Dedifferentiated amniotic fluid mesenchymal stem cell (primary cell): Measurements from ENCODE around the gene SH3PXD2A.
A peak's percentile ranks its signal among the peaks of the same experiment; 100 is the strongest.
"Not testable (repeated sequence)": the region's sequence is repeated elsewhere in the genome, so short reads cannot be mapped to it uniquely, and the experiment has no call there.

Source experiments
- DNase-seq: peaks from one replicate; pipeline ENCODE4 v3.0.0-alpha.2; 2016; ENCODE audit errors: extremely low spot score

Gene SH3PXD2A

GRCh38 chr10:103791858-103792257 lies 63.5 kb downstream of the SH3PXD2A start:
- DNase-seq: no peak

- DNase-seq: no peak
Observed at GRCh38 chr10:103791291-103791690, 64.1 kb downstream of the SH3PXD2A start.

DNA sequence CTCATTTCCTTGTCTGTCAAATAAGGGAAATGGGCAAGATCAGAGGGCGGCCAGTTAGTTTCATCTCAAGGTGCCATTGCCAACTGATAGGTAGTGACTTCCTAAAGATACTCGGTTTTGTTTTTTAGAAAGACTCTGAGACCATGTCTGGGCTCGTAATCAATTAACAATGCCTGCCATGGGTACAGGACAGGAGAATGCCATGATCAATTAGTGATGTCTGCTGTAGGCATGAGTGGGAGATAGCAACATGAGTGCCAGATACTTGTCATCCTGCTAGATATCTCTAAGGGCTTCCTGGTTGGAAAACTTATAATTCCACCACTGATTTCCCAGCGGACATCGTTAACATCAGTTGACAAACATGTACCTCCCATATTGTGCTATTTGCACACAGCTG lies 64.8 kb downstream of the SH3PXD2A start:
- no peak for DNase-seq

DNA sequence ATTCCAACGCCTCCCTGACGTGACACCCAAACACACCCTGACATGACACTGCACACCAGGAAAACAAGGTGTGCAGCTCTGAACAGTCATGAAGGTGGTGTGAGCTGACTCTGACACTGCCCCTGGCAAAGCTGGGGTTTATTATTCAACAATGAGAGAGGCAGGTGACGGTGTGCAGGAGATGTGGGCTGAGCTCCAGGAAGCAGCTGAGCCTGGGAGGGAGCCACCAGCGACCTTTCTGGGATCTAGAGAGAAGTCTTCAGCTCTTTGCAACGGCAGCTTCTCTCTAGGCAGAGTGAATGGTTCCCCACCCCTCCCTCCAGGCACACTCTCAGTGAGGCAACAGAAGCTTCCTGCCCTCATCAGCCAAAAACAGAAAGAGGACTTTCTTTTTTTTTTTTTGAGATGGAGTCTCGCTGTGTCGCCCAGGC lies 65.6 kb downstream of the SH3PXD2A start:
- DNase-seq: no peak

DNA sequence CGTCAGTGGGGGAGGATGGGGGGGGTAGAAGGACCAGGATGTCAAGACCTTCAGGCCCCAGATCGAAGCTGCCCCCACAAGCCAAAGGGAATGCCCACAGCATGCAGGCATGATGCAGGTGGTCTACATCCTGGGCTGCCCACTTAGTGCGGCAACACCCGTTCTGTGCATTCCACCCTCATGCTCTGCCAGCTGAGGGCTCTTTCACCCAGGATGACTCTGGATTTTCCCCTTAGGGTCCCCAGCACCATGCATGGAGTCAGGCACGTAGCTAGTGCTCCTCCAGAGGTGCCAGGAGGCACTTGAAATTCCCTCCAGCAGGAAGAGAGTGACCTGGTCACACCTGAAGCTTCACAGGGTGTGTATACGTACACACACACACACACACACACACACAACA lies 66.2 kb downstream of the SH3PXD2A start:
- DNase-seq: no peak

- DNase-seq: no peak
Observed at GRCh38 chr10:103787331-103787730, 68.0 kb downstream of the SH3PXD2A start.

DNA sequence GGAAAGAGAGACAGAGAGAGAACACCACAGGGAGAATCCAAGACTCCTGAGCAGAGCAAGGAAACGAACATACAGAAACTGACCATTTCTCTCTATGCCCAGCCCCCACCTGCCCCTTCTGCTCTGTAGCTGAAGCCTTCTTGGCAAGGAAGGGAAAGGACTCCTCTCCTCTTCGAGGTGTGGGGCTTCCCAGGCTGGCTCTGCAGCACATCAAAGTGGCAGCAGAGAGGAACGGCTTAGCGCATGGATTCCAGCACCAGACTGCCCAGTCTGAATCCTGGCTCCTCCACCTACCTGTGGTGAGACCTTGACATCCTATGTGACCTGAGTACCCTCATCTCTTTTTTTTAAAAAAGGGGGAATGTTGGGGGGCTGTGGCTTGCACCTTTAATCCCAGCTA lies 69.4 kb downstream of the SH3PXD2A start:
- no peak for DNase-seq

DNA sequence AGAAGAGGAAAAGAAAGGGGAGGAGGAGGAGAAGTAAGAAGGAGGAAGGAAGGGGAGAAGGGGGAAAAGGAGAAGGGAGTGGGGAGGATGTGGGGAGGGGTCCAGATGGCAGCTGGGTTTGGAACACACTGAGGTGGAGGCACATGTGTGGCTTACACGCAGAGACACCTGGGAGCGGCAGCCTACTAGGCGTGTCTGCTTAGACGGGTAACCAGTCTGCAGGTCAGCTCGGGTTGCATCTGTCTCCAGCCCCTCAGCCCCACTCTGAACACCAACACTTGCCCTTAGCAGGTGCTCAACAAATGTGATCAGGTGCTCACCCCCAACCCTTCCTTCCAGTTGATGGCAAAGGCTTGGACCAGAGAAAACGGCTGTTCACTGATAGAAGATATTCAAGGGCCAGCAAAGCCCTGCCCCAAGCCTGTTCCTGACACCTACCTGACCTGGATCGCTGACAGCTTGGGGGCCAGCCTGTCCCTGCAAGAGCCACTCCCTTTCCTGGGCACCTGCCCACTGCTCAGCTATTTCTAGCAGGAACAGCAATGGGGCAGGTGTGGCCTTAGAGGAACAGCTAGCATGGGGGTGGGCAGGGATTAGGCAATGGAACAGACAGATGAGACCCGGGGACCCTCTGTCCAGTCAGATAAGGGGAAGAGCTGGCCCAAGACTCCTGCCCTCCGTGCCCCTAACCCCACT lies 70.5 kb downstream of the SH3PXD2A start:
- no peak for DNase-seq

DNA sequence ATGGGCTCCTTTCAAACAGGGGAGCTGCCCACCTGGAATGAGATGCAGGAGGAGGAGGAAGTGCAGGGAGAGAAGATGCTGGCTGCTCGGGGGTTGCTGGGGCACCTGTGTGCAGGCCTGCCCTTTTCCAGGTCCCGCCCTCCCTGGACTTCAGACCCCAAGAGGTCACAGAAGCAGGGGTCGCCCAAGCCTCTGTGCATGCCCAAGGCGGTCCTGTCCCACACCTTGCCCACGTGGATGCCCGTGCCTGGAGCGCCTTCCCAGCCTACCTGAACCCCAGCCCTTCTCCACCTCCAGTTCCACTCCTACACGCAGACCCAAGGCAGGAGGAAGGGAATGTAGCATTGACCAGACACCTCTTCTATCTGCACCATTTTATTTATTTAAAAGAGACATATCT lies 71.3 kb downstream of the SH3PXD2A start:
- DNase-seq: no peak

GRCh38 chr10:103783681-103784080 lies 71.7 kb downstream of the SH3PXD2A start:
- DNase-seq: no peak

DNA sequence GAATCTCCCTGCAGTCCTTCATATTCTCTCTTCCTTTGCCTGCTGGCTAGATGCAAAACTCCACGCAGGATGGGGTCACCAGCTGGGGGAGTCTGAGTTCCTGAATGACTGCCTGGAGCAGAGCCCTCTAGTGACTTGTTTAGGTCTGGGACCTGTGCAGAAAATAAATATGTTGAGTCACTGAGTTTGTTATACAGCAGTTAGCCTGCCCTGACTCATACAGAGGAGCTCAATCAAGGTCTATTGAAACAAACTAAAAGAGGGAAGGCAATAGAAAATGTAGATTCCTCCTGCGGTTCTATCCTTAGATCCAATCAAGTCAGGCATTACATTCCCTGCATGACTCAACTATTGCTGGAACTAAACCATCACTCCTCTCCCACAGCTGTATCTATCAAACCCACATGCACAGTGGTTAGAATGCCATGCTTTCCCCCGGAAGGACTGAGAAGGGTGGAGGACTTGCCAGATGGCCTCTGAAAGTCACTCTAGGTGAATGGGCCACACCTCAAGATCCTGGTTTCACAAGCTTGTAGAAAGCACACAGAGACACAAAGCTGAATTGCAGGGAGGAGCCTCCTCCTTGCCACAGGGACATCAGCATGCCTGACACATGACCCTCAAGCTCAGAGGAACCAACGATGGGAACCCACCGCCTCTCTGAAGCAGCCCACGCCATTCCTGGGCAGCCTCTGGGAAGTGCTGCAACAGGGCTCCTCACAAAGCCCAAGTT lies 73.9 kb downstream of the SH3PXD2A start:
- DNase-seq: peak; percentile 77

DNA sequence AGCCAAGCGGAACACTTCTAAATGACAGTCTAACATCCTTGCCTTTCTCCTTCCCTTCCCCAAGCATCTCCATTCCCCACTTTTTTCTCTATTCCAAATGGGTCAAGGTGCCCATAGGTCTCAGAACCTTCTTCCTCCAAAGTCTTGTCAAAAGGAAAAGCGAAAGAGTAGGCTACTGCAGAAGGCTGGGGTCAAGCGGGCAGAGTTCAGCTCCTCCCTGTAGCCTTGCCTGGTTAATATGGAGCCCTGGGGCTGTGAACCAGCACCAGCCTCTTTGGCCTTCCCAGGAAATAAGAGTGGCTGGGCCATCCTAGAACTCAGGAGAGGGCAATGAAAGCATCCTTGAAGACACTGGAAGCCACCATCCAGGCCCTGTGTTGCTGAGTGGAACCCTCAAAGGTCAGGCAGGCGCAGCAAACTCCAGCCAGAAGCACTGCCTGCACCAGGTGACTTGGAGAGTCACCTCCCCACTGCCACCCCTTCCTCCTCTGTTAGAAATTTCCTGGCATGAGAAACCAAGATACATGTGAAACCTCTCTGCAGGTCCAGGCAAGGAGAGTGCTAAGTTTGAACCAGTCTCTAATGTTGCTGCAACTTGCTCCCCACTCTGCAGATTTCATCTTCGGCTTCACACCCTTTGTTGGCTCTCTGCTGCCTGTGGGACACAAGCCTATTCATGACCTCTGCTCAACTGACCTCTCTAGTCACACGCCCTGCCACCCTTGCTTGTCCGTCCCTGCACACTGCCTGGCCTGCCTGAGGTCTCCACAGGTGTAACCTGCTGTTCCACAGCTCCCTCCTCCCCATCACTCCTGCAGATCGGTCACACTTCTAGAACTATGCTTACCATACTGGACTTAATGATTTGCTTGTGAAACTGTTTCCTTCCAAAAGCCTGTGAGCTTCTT lies 74.9 kb downstream of the SH3PXD2A start:
- no peak for DNase-seq

DNA sequence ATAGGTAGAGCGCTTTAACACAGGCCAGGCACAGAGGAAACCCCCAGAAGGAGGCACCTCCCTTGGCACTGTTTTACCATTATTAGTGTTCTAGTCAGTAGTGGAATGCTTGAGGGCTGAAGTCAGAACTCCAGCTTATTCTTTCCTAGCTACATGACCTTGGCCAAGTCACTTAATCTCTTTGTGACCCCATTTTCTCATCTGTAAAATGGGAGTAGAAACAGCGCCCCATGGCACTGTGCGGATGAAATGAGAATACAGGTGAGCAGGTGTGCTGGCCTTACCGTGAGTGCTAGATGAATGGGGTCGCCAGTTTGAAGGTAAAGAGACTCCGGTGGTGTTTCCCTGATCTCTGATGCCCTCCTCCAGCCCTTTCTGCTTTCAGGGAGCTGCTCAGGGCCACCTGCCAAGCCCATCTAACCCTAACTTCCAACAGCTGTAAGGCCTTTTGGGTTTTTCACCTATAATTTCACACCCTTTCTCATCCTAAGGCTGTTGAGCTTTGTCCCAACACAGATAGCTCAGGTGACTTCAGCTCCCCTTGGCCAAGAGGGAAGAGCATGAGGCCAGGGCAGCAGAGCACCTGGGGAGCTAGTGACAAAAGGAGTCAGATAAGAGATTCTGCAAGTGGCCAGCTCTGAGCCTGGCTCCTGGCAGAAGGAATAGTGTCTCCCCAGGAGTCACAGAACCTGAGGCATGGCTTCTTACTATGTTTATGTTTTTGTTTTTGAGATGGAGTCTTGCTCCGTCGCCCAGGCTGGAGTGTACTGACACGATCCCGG lies 76.8 kb downstream of the SH3PXD2A start:
- DNase-seq: no peak

- DNase-seq: no peak
Observed at GRCh38 chr10:103776878-103777591, 78.3 kb downstream of the SH3PXD2A start.

- DNase-seq: no peak
Observed at GRCh38 chr10:103775776-103776175, 79.6 kb downstream of the SH3PXD2A start.

DNA sequence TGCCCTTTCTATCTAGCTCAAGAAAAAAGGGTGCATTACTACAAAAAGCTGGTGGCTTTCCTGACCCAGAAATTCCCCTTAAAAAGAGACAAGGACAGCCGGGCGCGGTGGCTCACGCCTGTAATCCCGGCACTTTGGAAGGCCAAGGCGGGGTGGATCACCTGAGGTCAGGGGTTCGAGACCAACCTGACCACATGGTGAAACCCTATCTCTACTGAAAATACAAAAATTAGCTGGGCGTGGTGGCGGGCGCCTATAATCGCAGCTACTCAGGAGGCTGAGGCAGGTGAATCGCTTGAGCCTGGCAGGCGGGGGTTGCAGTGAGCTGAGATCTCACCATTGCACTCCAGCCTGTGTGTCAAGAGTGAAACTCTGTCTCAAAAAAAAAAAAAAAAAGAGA lies 82.5 kb downstream of the SH3PXD2A start:
- not testable (repeated sequence) for DNase-seq

DNA sequence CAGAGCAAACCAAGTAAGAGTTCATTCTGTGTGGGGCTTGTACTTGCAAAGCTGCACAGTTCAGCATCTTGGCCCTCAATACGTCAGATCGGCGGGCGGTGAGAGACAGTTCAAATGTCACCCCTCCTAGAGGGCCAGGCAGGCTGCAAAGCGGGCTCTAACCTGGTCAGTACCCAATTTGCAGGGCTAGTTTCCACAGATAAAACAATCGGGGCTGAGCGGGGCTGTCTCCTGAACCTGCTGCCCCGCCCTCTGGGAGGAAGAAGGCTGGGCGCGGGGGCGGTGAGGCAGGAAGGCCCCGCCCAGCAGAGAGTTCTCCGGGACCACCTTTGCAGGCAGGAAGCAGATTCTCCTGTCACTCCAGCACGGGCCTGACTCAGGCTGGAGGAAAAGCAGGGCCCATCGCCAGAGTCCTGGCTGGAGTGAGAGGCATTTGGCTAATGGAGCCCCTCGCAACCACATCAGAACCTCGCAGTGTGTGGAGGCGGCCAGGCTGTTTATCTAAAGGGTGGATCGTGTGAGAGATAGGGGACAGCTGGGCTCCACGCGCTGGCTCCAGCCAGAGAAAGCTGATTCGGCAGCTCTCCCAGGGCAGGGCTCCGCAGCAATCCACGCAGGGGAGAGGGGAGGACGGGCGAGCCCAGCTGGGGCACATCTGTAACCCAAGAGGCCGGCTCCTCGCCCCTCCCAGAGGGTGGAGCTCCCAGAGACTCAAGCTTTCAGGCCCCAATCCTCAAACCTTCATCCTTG lies 83.1 kb downstream of the SH3PXD2A start:
- peak; percentile 85 for DNase-seq

- DNase-seq: no peak
Observed at GRCh38 chr10:103770139-103770538, 85.2 kb downstream of the SH3PXD2A start.

DNA sequence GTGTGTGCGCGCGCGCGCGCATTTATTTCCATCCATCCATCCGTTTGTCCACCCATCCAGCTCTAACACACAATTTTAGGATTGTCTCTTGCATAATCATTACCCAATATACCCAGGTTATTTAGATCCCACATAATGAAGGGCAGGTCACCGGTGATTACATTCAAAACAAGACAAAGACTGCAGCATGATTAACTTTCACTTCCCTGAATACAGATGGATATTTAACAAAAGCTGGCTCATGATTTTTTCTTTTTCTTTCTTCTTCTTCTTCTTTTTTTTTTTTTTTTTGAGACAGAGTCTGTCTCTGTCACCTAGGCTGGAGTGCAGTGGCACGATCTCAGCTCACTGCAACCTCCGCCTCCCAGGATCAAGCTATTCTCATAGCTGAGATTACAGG lies 86.2 kb downstream of the SH3PXD2A start:
- no peak for DNase-seq

DNA sequence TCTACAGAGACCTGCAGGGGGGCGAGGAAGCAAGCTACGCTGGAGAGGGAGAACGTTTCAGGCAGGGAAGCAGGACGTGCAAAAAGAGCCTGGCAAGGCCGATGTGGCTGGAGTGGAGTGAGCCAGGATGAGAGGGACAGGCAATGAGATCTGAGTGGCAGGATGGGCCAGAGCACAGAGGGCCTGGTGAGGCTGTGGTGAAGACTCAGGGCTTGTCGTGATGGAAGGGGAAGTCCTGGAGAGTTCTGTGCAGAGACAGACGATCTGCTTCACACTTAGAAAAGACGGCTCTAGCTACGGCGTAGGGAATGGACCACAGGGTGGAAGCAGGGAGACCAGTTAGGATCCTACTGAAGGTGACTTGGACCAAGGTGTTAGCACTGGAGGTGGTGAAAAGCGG lies 87.0 kb downstream of the SH3PXD2A start:
- DNase-seq: no peak
